AG04450 (cell line): ENCODE data around the gene IFNAR1. TPM values are rescaled to one million over a fixed set of nuclear protein-coding genes. Genes with fewer than 3 reads are reported as not detected.
"Not testable (repeated sequence)": the region's sequence is repeated elsewhere in the genome, so short reads cannot be mapped to it uniquely, and the experiment has no call there.

Experiments used
- CTCF ChIA-PET: fragments of 300-600, 350-600 bp; formaldehyde crosslinking; extraction: SDS; loops from one replicate; lab custom pipeline; 2022; ENCODE audit warnings: antibody characterized with exemption, inconsistent platforms; lab: Charles Lee
- POLR2A ChIA-PET: fragments of 350-600 bp; formaldehyde crosslinking; extraction: SDS; loops from one replicate; lab custom pipeline; 2021; ENCODE audit warnings: antibody characterized with exemption, inconsistent platforms; lab: Yijun Ruan, JAX
- DNase-seq: peaks from one replicate; pipeline ENCODE4 v3.0.0-alpha.2; 2011; ENCODE audit warnings: low read depth, low spot score
- H3K27ac ChIP-seq: one replicate; pipeline ENCODE4 v1.5.1; 2012; ENCODE audit warnings: low read depth, low read length, control low read depth
- H3K27me3 ChIP-seq: one replicate; pipeline ENCODE4 v1.6.0; 2012; ENCODE audit warnings: low read length; ENCODE audit not compliant: control insufficient read depth, insufficient read depth
- H3K4me3 ChIP-seq: 2 replicates; pipeline ENCODE4 v1.5.1; 2011; ENCODE audit warnings: mild to moderate bottlenecking, low read depth, low read length, control low read depth
- H3K9me3 ChIP-seq: 2 replicates; pipeline ENCODE4 v1.5.1; 2012; ENCODE audit warnings: low read length; ENCODE audit not compliant: control insufficient read depth, insufficient read depth
- polyA plus RNA-seq: library from polyadenylated mRNA; depleted of rRNA; stranded (reverse); fragments of >200 nt; gene quantifications from 2 replicates; pipeline ENCODE4 v1.2.3, GENCODE V29; 2011
- TF ChIP-seq, protein P1 (sequence below): IDR thresholded peaks from 2 replicates; pipeline ENCODE4 v1.5.1; 2011; ENCODE audit warnings: low read depth, low read length, control low read depth, inconsistent platforms

The IFNAR1 gene
- polyA plus RNA-seq, 1 experiment: 21.2 TPM

DNA sequence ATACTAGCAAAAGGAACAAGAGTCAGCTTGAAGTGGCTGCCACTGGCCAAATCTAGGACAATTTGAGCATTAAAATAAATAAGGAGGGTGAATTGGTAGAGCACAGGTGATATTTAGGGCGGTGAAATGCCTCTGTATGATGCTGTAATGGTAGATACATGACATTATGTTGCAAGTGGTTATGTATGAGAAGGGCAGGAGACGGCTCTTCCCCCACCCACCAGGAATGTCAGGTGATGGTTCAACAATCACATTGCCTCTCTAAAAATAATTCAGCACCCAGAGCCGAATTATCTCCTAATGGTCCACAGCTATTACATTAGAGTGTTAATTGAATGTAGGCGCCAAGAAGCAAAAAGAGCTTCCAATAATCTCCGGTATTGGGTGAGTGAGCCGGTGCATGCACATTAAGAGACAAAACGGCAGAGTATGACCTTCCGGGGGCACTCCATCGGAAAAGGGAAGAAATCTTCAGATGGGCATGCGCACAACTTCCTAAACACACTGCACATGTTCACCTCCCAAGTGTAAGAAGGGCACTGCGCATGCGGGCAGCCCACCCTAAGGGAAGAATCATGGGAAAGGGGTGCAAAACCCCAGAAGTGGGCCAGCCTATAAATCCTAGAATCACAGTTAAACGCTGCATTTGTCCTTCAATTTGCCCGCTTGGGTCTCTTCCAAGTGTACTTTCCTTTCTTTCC is 6.8 kb upstream of the IFNAR1 start:
- no peak overlapping the region for H3K27ac ChIP-seq
- TF ChIP-seq, protein P1, sequence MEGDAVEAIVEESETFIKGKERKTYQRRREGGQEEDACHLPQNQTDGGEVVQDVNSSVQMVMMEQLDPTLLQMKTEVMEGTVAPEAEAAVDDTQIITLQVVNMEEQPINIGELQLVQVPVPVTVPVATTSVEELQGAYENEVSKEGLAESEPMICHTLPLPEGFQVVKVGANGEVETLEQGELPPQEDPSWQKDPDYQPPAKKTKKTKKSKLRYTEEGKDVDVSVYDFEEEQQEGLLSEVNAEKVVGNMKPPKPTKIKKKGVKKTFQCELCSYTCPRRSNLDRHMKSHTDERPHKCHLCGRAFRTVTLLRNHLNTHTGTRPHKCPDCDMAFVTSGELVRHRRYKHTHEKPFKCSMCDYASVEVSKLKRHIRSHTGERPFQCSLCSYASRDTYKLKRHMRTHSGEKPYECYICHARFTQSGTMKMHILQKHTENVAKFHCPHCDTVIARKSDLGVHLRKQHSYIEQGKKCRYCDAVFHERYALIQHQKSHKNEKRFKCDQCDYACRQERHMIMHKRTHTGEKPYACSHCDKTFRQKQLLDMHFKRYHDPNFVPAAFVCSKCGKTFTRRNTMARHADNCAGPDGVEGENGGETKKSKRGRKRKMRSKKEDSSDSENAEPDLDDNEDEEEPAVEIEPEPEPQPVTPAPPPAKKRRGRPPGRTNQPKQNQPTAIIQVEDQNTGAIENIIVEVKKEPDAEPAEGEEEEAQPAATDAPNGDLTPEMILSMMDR: no peak
- POLR2A ChIA-PET: no interaction called here
- no peak overlapping the region for H3K4me3 ChIP-seq
- DNase-seq: no peak
- CTCF ChIA-PET: interaction anchor here (0.6 to 1.5 kb wide), 2 partner anchors 118 to 121 kb away, joined by 3 to 5 read pairs; no protein-coding TSS in a partner anchor
- peaks cover 15% of the 10 kb centered on the region for H3K27me3 ChIP-seq
- peaks cover 4% of the 10 kb centered on the region; the same call in 1 of the 2 replicates for H3K9me3 ChIP-seq

DNA sequence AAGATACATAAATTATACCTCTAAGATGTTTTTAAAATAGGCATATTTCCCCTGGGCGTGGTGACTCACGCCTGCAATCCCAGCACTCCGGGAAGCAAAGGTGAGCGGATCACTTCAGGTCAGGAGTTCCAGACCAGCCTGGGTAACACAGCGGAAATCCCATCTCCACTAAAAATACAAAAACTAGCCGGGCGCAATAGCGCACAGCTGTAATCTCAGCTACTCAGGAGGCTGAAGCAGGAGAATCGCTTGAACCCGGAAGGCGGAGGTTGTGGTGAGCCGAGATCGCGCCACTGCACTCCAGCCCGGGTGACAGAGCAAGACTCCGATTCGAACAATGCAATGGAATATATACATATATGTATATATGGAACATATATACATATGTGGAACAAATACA is 3.8 kb upstream of the IFNAR1 start:
- H3K4me3 ChIP-seq, DNase-seq, POLR2A ChIA-PET, H3K27ac ChIP-seq, H3K9me3 ChIP-seq, CTCF ChIA-PET, H3K27me3 ChIP-seq: not testable (repeated sequence)

DNA sequence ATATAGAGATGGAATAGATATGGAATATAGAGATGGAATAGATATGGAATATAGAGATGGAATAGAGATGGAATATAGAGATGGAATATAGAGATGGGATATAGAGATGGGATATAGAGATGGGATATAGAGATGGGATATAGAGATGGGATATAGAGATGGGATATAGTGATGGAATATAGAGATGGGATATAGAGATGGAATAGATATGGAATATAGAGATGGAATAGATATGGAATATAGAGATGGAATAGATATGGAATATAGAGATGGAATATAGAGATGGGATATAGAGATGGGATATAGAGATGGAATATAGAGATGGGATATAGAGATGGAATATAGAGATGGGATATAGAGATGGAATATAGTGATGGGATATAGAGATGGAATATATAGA is 1.2 kb upstream of the IFNAR1 start:
- CTCF ChIA-PET, DNase-seq, H3K27me3 ChIP-seq, H3K4me3 ChIP-seq, H3K27ac ChIP-seq, H3K9me3 ChIP-seq, POLR2A ChIA-PET: not testable (repeated sequence)

DNA sequence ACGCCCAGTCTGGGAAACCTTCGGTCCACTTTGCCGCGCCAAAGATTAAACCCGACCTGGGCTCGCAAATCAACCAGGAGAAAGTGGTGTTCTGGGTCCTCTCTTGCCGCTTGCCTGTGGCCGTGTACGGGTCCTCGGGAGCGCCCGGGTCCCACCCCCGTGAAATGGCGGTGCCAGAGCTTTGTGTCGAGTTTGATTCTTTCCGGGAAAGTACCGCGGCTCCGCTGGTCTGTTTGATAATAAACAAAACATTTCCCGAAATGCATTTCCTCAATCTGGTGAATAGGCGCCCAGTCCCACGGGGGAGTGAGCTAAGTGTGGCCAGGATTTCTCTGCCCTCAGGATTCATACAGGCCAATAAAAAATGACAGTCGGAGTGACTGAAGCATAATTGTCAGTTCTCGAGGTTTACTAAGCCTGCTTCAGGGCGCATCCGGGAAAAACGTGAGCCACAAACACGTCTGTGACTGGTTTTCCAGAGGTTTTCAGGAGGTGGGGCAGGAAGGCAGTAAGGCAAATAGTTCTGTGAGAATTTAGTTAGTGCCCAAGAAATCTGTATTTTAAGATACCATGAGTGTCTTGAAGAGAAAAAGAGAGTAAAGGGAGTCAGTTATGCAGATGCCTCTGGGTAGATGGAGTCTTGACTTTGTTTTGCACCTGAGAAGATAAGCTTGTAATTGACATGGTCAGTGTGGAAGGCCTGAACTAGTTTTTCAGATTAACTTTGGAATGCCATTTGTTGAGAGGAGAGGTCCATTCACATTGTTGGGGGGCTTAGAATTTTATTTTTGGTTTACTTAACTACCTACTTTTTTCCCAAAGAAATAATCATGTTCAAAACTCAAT is 675 bp downstream of the IFNAR1 start:
- Histone ChIP-seq H3K9me3 (no peaks in the 10 kb centered on the region; the same call in 1 of the 2 replicates), H3K27me3 (no peaks in the 10 kb centered on the region), H3K4me3 (peak overlapping the region; percentile 99), H3K27ac (peak overlapping the region; percentile 96)
- POLR2A ChIA-PET: interaction anchor here (0.5 to 1.3 kb wide), 14 partner anchors 8 to 713 kb away, joined by 3 to 6 read pairs (median 3); partner anchors contain the start of genes CFAP298, IL10RB, PAXBP1 and TMEM50B
- DNase-seq: peak; percentile 26
- TF ChIP-seq, protein P1: no peak
- CTCF ChIA-PET: interaction anchor here (0.9 to 2.0 kb wide), 5 partner anchors 36 to 128 kb away, joined by 3 to 8 read pairs (median 6); no protein-coding TSS in a partner anchor

DNA sequence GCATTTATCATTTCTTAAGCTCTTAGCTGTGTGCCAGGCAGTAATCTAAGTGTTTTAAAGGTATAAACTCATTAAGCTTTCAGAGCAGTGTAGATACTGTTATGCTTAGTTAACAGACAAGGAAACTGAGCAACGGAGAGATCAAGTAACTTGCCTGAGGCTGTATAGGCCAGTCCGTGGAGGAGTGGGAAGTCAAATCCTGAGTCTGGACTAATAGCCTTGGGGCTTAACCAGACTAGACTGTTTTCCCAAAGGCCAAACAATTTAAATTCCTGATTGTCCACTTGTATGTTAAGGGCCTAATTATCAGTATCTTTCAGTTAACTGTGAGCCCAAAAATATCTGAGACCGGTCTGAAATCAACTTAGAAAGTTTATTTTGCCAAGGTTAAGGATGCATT is 2.6 kb downstream of the IFNAR1 start:
- TF ChIP-seq, protein P1: no peak
- no peak for DNase-seq
- no peak overlapping the region for H3K27ac ChIP-seq
- H3K27me3 ChIP-seq: no peaks in the 10 kb centered on the region
- H3K9me3 ChIP-seq: no peaks in the 10 kb centered on the region; the same call in none of the 2 replicates
- ChIA-PET POLR2A (no interaction called here), CTCF (interaction anchor here (1.0 to 1.3 kb wide), 2 partner anchors 130 to 153 kb away, joined by 3 to 4 read pairs; partner anchors contain the start of gene TMEM50B)
- no peak overlapping the region for H3K4me3 ChIP-seq
